ENCODE data around the gene CLDN12. TPM values are rescaled to one million over a fixed set of nuclear protein-coding genes. Genes with fewer than 3 reads are reported as not detected.

CLDN12 gene
- total and polyA plus RNA-seq, 2 of the 13 experiments (the other 11 are each of a cell fraction or from before 2014, with no cell fraction given): 44.1 to 114 TPM

- TF ChIP-seq HNRNPL (IDR thresholded peaks at IDR 0.05; ENCODE audit: low read depth, low read length) (no peak), ZNF597 (CRISPR knock-in tag; IDR thresholded peaks at IDR 0.05) (no peak), ZNF709 (CRISPR knock-in tag; IDR thresholded peaks at IDR 0.05) (no peak), ZFP82 (CRISPR knock-in tag; IDR thresholded peaks at IDR 0.05; ENCODE audit: borderline replicate concordance) (peak; percentile 87; the same call in 1 of the 2 replicates), RFXAP (CRISPR knock-in tag; IDR thresholded peaks at IDR 0.05; ENCODE audit: borderline replicate concordance) (no peak; the same call in 1 of the 2 replicates), NR2F1 (CRISPR knock-in tag; IDR thresholded peaks at IDR 0.05) (no peak; a peak in 1 of 4 replicates), ZHX1 (CRISPR knock-in tag; IDR thresholded peaks at IDR 0.05; ENCODE audit: low read depth) (0 out of 2 replicates have a peak, but pooled peaks have one; percentile 55), ZBTB7A (CRISPR knock-in tag; IDR thresholded peaks at IDR 0.05) (no peak), ZZZ3 (CRISPR knock-in tag; IDR thresholded peaks at IDR 0.05; ENCODE audit: borderline replicate concordance) (peak; percentile 40; the same call in 1 of the 2 replicates), SRSF1 (optimal IDR thresholded peaks at IDR 0.05; ENCODE audit: low read depth, low read length) (peak; percentile 62), HMG20A (CRISPR knock-in tag; IDR thresholded peaks at IDR 0.05; ENCODE audit: borderline replicate concordance) (no peak; the same call in 1 of the 2 replicates), ZBTB49 (CRISPR knock-in tag; IDR thresholded peaks at IDR 0.05; ENCODE audit: borderline replicate concordance) (no peak), ZNF20 (CRISPR knock-in tag; IDR thresholded peaks at IDR 0.05) (no peak), ZFP36L2 (CRISPR knock-in tag; IDR thresholded peaks at IDR 0.05) (no peak), DMAP1 (CRISPR knock-in tag; IDR thresholded peaks at IDR 0.05) (peak; percentile 67), ZNF282 (IDR thresholded peaks at IDR 0.05; ENCODE audit: partially characterized antibody) (no peak), TBP (CRISPR knock-in tag; IDR thresholded peaks at IDR 0.05) (no peak), NKX3-1 (CRISPR knock-in tag; IDR thresholded peaks at IDR 0.05) (no peak)
Observed at GRCh38 chr7:90403174-90404113, at the start of gene CLDN12 (continued).

Measured in HepG2 (cell line).